Measurements from ENCODE around the gene AHCYL2.
A peak's percentile ranks its signal among the peaks of the same experiment; 100 is the strongest.
"Not testable (repeated sequence)": the region's sequence is repeated elsewhere in the genome, so short reads cannot be mapped to it uniquely, and the experiment has no call there.

AHCYL2 gene

DNA sequence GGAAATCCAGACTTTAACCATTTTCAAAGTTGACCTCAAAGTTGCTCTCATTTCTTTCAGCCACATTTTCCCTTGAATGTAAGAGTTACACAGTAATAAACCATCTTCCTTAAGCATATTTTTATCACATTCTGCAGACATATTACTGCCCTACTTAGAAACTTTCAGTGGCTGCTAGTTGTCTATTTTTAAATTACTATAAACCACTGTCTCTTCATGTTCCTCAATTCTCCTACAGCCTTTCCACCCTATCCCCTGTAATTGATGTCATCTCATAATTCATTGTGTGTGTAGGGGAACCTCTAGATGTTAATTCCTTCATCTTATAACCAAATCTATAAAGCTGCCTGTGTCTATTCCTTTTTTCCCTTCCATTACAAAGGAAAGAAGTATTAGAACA is 131.3 kb downstream of the AHCYL2 start:
- peak; percentile 45 for DNase-seq

DNA sequence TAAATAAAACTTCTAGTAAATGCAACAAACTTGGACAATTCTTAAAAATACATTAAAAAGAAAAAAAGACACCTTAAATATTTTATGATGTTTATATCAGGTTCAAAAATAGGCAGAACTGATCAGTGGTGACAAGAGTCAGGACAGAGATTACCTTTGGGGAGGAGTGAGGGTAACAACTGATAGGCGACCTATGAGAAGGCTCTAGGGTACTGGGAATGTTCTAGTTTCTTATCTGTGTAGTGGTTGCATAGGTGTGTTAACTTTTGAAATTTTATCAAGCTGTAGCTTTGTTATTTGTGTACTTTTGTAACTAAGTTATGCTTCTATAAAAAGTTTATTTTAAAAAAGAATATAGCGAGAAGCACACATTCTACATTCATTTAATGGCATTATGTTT is 134.3 kb downstream of the AHCYL2 start:
- DNase-seq: no peak

DNA sequence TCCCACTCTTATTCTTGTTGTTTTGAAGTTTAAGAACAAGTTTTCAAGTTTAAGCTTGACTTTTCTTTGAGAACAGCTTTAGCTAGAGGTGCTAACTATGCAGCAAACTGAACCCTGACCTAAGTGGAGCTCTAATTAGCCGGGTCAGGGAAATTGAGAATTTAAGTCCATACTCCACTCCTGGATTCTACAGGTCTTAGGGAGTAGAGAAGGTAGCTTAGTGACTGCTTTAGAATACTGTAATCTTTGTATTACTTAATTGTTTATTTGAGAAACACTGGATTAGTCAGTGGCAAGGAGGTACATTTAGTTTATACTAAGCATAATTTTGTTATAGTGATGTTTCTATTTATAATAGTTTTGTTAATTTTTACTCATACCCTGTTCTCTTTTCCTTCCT is 134.8 kb downstream of the AHCYL2 start:
- DNase-seq: no peak

DNA sequence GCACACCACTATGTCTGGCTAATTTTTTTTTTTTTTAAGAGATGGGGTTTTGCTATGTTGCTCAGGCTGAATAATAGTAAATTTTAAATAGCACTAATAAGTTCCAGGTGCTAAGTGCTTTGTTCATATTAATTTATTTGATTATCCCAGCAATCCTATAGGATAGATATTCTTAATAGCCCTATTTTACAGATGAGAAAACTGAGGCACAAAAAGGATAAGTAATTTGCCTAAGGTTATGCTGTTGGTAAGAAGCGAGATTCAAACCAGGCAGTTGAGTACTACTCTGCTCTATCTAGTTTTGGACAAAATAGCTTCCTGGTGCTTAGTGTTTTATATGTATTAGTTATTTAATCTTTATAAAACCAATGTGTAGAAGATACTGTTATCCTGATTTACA is 136.9 kb downstream of the AHCYL2 start:
- DNase-seq: no peak

DNA sequence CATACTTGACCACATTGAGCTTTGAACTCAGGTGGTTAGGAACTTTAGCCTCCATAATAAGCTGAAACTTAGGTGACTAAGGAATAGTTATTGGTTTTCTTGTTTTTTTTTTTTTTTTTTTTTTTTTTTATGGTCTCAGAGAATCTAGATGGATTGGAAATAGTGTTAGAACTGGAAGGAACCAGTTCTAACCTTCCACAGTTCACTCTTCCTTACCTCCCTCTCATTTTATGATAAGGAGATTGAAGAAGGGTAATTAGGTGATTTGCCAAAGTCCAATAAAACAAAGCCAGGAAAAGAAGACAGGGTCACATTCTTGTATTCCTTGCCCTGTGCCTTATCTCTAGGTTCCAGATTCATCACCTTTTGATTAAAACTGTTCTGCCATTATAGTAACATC is 137.7 kb downstream of the AHCYL2 start:
- DNase-seq: no peak

DNA sequence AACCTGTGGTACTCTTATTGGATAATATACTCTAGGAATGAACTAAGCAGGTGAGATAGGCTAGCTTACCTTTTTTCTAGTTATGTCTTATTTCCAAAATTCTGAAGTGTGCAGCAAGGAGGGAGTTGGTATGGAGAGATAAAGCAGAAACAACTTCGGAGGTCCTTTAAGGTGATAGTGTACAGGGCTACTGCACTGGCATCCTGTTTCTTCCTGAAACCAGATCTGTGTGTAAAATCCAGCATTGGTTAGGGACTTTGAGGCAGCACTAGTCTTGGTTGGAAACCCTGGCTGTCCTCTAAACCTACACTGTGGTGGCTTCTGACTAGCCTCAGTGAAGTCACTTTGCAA is 142.5 kb downstream of the AHCYL2 start:
- DNase-seq: no peak

DNA sequence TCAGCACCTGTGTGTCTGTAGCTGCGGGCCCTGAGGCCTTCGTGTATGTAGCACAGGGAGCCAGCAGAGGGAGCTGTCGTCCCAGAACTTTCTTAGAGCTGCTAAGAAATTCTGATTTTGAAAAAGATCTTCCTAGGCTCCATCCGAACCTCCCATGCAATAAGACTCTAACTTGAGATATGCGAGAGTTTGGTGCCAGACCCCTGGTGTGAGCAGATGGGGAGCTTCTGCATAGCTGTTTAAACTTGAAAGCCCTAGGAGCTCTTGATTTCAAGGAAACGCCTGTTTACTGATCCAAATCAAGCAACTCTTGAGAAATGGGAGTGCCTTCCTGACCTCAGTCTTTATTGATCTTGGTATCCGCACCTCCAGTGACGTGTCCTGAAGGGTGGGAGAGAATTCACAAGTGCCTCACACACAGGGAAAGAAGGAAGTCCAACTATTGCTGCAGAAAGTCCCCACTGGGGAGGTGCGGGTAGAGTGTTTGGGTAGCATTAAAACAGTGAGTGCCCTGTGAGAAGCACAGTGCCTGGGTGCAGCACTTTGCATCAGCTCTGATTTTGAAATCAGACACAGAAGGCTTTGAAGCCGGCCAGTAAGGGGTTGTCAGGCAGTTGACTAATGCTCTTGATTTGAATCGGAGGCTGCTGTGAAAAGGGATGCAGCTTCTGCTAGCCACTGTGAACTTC is 143.0 kb downstream of the AHCYL2 start:
- DNase-seq: peak; percentile 87

DNA sequence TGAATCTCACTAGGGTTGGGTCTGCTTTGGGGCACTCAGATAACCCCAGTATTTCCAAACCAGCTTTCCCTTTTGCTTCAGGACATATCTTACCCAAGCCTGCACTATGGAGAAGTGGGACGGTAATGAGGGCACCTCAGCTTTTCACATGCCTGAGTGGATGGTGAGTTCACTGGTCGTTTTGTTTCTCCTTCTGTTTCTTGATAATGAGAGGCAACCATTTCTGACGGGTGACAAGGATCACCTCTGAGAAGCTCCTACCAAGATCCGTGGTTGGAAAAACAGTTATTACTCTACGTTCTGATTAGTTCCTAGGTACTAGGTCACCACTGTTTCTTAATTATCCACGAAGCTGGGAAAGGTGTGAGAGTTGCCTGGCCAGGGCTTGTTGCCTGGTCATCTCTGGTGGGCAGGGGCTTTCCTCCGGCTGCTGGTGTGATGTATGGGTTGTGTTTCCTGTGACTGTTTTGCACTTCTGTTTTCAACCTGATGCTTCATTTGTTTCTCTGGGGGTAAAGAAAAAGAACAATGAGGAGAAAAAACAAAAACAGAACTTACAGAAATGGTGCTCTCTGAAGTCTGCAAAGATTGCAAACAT is 143.7 kb downstream of the AHCYL2 start:
- no peak for DNase-seq

DNA sequence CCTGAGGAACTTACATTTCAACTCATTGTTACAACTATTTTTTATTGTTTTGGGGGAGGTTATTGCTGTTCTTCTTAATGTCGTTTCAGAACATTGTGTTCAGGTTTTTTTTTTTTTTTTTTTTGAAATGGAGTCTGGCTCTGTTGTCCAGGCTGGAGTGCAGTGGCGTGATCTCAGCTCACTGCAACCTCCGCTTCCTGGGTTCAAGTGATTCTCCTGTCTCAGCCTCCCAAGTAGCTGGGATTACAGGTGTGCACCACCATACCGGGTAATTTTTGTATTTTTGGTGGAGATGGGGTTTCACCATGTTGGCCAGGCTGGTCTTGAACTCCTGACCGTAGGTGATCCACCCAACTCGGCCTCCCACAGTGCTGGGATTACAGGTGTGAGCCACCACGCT is 144.6 kb downstream of the AHCYL2 start:
- DNase-seq: not testable (repeated sequence)

DNA sequence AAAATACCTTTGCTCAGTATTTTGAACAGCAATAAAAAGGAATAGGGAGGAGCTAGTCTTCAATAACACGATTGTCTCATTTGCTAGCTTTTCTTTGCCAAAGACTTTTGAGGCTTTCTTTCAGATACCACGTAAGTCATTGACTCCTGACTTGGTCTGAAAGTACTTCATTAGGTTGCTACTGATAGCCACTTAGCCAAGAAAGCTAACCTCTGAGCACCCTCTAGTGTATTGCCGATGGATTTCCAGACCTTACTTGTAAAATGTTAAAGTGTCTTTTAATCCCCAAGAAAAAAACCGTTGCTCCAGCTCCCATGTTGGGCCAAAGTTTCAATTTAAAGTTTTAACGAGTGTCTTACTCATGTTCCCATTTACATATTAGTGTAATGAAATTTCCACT is 146.0 kb downstream of the AHCYL2 start:
- peak; percentile 32 for DNase-seq

DNA sequence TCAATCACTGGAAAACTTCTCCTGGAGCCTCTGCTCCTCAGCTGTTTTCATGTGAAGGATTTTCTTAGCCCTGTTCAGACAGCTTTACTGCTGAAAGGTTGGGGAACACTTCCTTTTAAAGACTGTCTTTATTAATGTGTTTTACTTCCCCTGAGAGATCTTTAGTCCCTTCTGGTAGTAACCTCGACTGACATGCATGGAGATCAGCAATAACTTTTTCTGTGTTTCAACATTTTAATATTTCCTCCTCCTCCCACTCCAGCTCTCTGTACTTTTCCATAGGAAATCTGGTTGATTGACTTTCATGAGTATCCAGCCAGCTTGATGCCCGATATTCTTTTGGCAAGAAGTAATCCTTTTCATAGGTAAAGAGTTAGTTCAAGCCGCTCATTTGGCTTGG is 146.7 kb downstream of the AHCYL2 start:
- DNase-seq: no peak

DNA sequence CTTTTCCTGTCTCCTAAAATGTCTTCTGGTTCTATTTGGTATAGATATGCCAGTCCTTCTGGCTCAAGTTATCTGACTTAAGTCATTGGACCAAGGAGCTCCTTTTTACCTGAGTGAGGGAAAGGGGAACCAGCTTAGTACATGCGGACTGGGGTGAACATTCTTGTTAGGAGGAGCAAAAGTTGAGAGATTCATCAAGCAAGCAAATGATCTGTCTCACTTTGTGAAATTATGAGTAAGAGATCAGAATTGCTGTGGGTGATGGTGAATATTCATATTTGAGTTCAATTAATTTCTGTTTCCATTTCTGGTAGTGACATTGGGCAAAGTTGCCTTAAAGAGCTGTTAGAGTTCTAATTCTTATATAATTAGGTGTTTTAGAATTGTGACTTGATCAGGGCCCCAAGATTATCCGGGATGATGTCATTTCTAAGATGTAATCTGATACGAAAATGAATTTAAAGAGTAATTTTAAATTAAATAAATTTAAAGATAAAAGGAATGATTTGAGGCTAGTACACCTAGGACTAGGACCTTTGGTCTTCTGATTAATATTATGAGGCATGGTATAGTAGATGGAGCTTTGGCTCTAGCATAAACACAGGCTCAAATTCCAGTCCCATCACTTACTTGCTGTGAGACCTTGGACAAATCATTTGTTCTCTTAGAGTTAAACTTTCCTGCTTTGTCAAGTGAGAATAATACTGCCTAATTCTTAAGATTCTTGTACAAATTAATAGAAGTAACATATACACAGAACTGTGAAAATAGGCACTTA is 149.0 kb downstream of the AHCYL2 start:
- DNase-seq: no peak

DNA sequence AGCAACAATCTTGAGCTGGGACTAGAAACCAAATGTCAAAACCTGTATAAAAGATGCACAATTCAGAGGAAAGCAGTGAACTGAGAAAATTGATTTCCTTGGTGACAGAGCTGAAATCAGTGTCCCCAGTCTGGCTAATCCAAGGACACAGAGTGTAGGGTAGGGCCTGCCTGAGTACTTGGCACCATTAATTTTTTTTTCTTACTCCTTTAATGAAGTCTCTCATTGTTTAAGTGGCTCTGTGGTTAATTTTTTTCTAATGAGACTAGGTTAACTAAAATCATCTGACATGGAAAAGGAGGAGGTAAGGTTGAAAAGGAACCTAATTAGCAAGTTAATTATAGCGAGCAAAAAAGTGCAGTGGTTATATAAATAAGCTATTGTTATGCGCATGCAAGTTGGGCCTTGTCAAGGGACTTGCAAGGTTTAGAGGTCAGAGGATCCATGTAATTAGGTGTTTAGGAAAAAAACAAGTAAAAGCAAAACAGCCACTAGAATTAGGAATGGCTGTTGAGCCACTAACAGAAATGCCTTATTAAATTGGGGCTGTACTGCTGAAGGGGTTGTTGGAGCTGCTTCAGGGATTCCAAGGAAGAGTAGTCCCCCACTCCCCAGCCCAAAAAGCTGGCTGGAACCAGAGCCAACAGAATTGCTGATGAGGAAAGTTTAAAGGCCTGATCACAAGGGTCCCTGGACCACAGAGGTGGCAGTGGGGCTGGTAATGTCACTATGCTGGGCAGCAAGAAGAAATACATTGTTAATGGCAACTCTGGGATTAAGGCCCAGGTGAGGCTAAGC is 150.5 kb downstream of the AHCYL2 start:
- DNase-seq: no peak

DNA sequence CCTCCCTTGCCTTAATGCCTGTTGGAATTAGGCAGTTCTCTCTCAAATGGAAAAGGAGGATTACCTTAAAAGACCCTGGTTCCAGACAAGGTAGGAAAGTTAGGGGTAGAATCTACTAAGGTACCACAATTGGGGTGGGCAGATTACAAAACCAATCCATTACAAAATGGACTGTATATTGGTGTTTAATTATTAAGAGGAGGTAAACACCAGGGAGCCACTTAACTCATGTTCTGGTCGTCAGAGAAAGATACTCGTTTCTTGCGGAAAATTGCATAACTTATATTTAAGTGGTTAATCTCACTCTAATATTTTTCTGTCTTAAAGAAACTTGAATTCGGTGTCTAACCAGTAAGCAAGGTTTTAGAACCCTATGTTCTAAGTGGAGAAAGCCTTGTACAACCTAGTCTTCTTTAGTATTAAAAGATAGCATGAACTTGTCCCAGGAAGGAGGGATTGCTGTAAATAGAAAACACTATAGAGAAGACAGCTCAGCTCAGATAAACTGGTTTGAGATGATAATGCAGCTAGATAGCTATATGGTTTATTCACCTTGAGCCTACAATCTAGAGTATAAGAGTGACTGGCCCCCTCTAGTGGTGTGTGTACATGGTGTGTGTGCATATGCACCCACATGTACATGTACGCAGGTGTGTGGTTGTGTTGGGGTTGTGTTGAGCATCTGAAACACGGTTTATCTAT is 151.4 kb downstream of the AHCYL2 start:
- peak; percentile 74 for DNase-seq

DNA sequence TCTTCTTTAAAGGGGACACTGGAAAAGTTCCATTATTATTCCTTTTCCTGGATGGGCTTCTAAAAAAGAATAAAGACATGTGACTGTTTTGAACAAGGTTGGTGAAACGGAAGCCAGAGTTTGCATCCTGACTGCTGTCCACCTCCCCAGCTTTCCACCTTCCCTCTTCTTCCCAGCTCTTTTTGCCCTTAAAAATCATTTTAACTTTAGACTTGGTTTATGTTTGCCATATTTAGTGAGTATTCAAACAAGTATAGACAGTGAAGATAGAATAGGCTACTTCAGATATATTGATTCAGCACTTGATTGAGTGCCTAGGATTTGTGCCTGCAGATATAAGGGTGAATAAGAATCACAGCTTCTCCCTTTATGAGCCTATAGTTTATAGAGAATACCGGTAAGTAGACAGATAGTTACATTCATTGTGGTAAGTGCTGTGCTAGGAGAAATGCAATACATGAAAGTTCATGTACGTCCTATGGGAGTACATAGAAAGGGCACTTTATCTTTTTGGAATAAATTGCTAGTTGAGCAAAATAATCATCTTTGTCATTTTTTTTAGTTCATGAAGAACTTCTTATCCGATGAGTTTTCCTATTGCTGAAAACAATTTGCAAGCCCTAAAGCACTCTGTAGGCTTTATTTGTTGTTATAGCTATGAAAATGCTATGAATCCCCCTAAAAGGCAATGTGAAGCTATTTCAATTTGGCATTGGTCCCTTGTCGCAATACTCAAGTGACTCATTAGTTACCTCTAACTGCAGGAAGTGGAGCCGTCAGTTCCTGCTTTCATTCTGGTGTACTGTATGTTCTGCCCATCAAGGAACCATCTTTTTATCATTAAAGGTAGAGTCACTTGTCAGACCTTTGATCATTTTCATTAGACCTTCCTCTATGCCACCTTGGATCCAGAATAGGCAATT is 152.2 kb downstream of the AHCYL2 start:
- peak; percentile 72 for DNase-seq

DNA sequence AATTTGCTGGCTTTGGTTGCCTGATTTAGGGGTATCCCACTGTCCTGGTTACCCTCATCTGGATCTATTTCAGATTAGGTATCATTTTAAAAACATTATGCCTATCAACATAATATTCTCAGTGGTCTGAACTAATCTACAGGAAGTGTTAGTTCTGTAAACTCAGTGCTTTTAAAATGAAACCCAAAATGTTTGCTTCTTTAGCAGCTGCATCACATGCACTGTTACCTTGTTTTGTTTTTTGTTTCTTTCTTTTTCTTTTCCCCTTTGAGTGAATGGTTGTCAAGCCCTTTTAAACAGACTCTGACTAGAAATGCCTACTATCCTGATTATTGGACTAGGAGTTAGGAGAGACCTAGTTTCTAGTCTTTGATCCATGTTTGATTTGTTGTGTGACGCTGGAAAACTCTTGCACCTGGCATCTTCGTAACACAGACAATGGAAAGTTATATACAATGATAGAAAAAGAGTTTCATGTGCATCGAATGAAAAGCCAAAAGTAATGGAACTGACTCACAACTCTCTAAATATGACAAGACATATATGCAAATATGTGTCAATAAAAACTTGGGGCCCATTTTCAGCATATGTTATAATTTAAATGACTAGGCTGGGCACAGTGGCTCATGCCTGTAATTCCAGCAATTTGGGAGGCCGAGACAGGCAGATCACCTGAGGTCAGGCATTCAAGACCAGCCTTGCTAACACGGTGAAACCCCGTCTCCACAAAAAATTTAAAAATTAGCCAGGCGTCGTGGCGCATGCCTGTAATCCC is 157.1 kb downstream of the AHCYL2 start:
- DNase-seq: no peak

DNA sequence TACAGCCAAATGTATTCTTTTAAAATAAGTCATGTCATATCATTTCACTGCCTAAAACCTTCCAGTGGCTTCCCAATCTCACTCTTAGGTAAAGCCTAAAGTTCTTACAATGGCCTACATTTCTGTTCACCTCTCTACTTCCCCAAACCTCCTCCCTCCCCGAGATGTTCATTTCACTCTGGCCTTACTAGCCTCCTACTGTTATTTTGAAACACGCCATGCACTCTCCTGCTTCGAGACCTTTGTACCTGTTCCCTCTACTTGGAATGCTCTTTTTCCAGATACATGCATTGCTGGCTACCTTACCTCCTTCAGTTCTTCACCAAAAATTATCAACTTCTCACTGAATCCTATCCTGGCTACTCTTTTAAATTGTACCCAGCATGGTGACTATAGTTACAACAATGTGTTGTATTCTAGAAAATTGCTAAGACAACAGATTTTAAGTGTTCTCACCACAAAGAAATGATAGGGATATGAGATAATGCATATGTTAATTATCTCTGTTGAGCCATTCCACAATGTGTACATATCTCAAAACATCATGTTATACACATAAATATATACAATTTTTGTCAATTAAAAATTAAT is 158.8 kb downstream of the AHCYL2 start:
- DNase-seq: no peak

DNA sequence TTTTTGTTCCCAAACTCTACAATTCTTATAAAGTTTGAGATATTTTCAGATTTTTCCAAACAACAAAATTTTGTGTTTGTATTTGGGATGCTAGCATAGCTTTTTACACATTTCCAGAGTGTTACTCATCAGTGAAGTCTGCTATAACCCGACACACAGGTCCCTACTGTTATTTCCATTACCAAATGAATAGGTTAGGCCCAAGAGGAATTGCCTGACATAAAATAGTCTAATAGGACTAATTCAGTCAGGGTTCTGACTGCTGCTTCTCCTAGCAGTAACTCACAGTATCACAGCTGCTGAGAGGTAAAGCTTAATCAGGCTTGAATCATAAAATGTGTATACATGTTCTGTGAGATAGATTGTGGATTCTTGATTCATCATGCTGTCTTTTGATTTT is 160.3 kb downstream of the AHCYL2 start:
- no peak for DNase-seq

DNA sequence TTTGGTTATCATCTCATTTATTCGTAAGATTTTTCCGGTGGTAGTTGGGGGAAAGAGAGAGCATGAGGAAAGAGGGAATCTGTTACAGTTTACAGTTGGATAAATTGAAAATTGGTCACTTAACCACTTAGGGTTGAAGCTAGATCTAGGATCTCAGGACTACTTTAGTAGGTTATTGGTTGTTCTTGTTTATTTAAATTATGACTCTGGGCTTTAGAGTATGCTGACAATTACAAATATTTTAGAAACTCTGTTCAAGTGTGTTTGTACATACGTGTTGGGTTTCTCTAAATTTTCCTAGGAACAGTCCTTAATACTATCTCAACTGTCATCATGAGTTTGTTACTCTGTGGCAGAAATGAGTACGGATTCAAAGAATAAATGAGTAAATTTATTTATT is 160.8 kb downstream of the AHCYL2 start:
- DNase-seq: no peak

DNA sequence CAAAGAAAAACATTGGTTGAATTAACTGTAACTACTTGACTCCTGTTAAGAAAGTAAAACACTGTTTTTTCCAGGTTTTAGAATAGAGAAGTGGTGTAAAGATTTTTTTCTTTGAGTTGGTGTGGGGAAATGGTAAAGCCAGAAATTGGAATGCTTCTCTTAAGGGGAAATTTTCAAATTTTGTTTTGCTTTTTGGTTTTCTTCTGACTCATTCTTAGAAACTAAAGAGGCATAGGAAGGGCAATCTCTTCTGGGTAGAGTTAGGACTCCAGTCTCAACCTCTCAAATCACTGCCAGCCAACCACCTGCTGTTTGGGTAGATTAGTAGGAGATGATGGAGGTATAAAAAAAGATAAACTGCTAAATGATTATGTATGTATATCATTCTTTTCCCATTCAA is 161.7 kb downstream of the AHCYL2 start:
- DNase-seq: no peak

DNA sequence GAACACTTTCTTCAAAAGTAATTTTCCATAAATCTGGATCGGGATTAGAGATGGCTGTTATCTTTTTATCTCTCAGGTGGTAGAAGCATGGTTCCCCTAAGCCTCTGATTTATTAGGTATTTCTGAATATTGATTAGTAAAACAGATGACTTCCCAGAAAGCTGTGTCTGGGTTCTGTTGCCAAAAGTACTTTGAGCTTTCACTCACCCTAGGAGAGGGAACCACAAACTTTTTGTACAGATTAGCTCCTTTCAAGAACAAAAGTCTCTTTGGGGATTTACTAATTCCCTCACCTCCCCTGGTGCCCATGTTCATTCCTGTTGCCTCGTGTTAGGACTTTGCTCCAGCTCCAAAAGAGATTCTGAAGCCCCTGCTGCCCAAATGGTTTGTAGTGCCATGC is 162.7 kb downstream of the AHCYL2 start:
- DNase-seq: no peak

All from hematopoietic multipotent progenitor cell treated with erythropoietin and hydrocortisone succinate and interleukin-3 and kit ligand, for 4 days (in vitro differentiated cells).